ENCODE data around the gene MPHOSPH9. TPM values are rescaled to one million over a fixed set of nuclear protein-coding genes. Genes with fewer than 3 reads are reported as not detected.

The MPHOSPH9 gene
- total RNA-seq, 1 experiment from 2014 or later = 43.1 TPM

DNA sequence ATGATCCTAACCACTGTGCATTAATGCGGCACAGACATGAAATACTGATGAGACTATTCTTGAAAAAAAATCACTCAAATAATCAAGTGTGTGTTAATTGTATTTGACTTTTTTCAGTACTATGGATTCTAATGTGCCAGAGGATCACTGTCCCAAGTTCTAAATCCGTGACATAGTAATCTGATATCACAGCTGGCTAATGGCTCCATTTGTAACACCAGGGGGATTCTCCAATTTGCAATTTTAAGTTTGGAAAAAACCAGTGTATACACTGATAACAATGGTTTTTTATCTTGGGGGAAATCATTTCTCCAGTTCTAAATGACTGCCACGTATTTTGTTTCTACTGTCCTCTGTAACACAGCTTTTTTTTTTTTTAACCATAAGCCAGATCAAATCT lies 33.0 kb downstream of the MPHOSPH9 start:
- DNase-seq = no peak
- BruUV-seq (replicated peaks) = no TSS peak
- Histone ChIP-seq H3K4me3 (ENCODE audit: low read depth, low read length) (no peak overlapping the region), H3K9me3 (no peaks in the 10 kb centered on the region), H3K36me3 (ENCODE audit: control insufficient read depth, insufficient read depth, low read length) (no peaks in the 10 kb centered on the region), H3K4me1 (no peaks in the 10 kb centered on the region), H3K27me3 (replicated peaks; ENCODE audit: control insufficient read depth, insufficient read depth, low read length) (no peaks in the 10 kb centered on the region)
- ChIA-PET POLR2A (interaction anchor here (0.6 kb wide), 1 partner anchor 233 kb away, joined by 4 read pairs; the partner anchor contains the start of gene ABCB9), CTCF (no interaction called here)
- Mint-ChIP-seq H3K9me3 (ENCODE audit: unreplicated experiment) (no peaks in the 10 kb centered on the region), H3K27ac (ENCODE audit: unreplicated experiment) (no peak overlapping the region), H3K4me1 (ENCODE audit: low read depth, unreplicated experiment) (no peaks in the 10 kb centered on the region), H3K27me3 (ENCODE audit: insufficient read depth, unreplicated experiment) (no peaks in the 10 kb centered on the region), H3K4me3 (ENCODE audit: unreplicated experiment) (no peak overlapping the region), H3K36me3 (ENCODE audit: insufficient read depth, unreplicated experiment) (peaks cover 29% of the 10 kb centered on the region)
- intact Hi-C loops (cut with micrococcal nuclease; ENCODE audit: unreplicated experiment) = no loop called here
- TF ChIP-seq, protein P1, sequence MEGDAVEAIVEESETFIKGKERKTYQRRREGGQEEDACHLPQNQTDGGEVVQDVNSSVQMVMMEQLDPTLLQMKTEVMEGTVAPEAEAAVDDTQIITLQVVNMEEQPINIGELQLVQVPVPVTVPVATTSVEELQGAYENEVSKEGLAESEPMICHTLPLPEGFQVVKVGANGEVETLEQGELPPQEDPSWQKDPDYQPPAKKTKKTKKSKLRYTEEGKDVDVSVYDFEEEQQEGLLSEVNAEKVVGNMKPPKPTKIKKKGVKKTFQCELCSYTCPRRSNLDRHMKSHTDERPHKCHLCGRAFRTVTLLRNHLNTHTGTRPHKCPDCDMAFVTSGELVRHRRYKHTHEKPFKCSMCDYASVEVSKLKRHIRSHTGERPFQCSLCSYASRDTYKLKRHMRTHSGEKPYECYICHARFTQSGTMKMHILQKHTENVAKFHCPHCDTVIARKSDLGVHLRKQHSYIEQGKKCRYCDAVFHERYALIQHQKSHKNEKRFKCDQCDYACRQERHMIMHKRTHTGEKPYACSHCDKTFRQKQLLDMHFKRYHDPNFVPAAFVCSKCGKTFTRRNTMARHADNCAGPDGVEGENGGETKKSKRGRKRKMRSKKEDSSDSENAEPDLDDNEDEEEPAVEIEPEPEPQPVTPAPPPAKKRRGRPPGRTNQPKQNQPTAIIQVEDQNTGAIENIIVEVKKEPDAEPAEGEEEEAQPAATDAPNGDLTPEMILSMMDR (IDR thresholded peaks at IDR 0.05; ENCODE audit: insufficient read depth in 1 of 2, low read depth in 1 of 2, low read length in 1 of 2, severe bottlenecking in 1 of 2, unreplicated experiment in 1 of 2) = no peak

DNA sequence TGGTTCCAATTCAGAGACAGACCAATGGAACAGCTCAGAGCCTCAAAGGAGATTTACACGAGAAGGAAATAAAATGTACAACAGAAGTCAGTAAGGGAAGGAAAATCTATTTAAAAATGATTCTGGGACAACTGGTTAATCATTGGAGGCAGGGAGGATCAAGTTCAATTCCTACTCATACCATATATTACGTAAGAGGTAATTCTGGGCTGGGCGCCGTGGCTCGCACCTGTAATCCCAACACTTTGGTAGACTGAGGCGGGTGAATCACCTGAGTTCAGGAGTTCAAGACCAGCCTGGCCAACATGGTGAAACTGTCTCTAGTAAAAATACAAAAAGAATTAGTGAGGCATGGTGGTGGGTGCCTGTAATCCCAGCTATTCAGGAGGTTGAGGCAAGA lies 45.3 kb downstream of the MPHOSPH9 start:
- no TSS peak for BruUV-seq (replicated peaks)
- no peaks in the 10 kb centered on the region for H3K4me1 ChIP-seq
- POLR2A ChIA-PET = no interaction called here
- H3K27me3 ChIP-seq (replicated peaks; ENCODE audit: control insufficient read depth, insufficient read depth, low read length) = no peaks in the 10 kb centered on the region
- H3K9me3 Mint-ChIP-seq (ENCODE audit: unreplicated experiment) = no peaks in the 10 kb centered on the region
- no peaks in the 10 kb centered on the region for H3K4me1 Mint-ChIP-seq (ENCODE audit: low read depth, unreplicated experiment)
- TF ChIP-seq, protein P1 (IDR thresholded peaks at IDR 0.05; ENCODE audit: insufficient read depth in 1 of 2, low read depth in 1 of 2, low read length in 1 of 2, severe bottlenecking in 1 of 2, unreplicated experiment in 1 of 2) = no peak
- no peak for DNase-seq
- H3K27ac Mint-ChIP-seq (ENCODE audit: unreplicated experiment) = no peak overlapping the region
- H3K9me3 ChIP-seq = no peaks in the 10 kb centered on the region
- H3K4me3 Mint-ChIP-seq (ENCODE audit: unreplicated experiment) = no peak overlapping the region
- H3K27me3 Mint-ChIP-seq (ENCODE audit: insufficient read depth, unreplicated experiment) = no peaks in the 10 kb centered on the region
- H3K4me3 ChIP-seq (ENCODE audit: low read depth, low read length) = no peak overlapping the region
- CTCF ChIA-PET = no interaction called here
- peaks cover 23% of the 10 kb centered on the region for H3K36me3 Mint-ChIP-seq (ENCODE audit: insufficient read depth, unreplicated experiment)
- H3K36me3 ChIP-seq (ENCODE audit: control insufficient read depth, insufficient read depth, low read length) = peaks cover 1% of the 10 kb centered on the region; the same call in 1 of the 2 replicates
- intact Hi-C loops (cut with micrococcal nuclease; ENCODE audit: unreplicated experiment) = no loop called here

GRCh38 chr12:123180171-123180570 lies 52.8 kb downstream of the MPHOSPH9 start:
- H3K27me3 ChIP-seq (replicated peaks; ENCODE audit: control insufficient read depth, insufficient read depth, low read length) = no peaks in the 10 kb centered on the region
- H3K9me3 Mint-ChIP-seq (ENCODE audit: unreplicated experiment) = no peaks in the 10 kb centered on the region
- ChIA-PET POLR2A (no interaction called here), CTCF (no interaction called here)
- no peaks in the 10 kb centered on the region for H3K9me3 ChIP-seq
- no peaks in the 10 kb centered on the region for H3K36me3 ChIP-seq (ENCODE audit: control insufficient read depth, insufficient read depth, low read length)
- H3K4me1 Mint-ChIP-seq (ENCODE audit: low read depth, unreplicated experiment) = no peaks in the 10 kb centered on the region
- intact Hi-C loops (cut with micrococcal nuclease; ENCODE audit: unreplicated experiment) = no loop called here
- no peak overlapping the region for H3K4me3 ChIP-seq (ENCODE audit: low read depth, low read length)
- H3K36me3 Mint-ChIP-seq (ENCODE audit: insufficient read depth, unreplicated experiment) = peaks cover 24% of the 10 kb centered on the region
- no peak for DNase-seq
- no peak overlapping the region for H3K27ac Mint-ChIP-seq (ENCODE audit: unreplicated experiment)
- BruUV-seq (replicated peaks) = no TSS peak
- H3K27me3 Mint-ChIP-seq (ENCODE audit: insufficient read depth, unreplicated experiment) = no peaks in the 10 kb centered on the region
- no peak overlapping the region for H3K4me3 Mint-ChIP-seq (ENCODE audit: unreplicated experiment)
- TF ChIP-seq, protein P1 (IDR thresholded peaks at IDR 0.05; ENCODE audit: insufficient read depth in 1 of 2, low read depth in 1 of 2, low read length in 1 of 2, severe bottlenecking in 1 of 2, unreplicated experiment in 1 of 2) = no peak
- no peaks in the 10 kb centered on the region for H3K4me1 ChIP-seq
